ENCODE results near the gene ANXA2R. TPM values are rescaled to one million over a fixed set of nuclear protein-coding genes. Genes with fewer than 3 reads are reported as not detected.

ANXA2R gene
- total RNA-seq, 2 experiments from 2014 or later, result 3.2 to 4.6 TPM

- H3K4me3 Mint-ChIP-seq, result no peak overlapping the region
- POLR2A ChIA-PET, result no interaction called here
- peaks cover 2% of the 10 kb centered on the region for H3K36me3 Mint-ChIP-seq (ENCODE audit: low read depth)
- H3K27me3 Mint-ChIP-seq, result peaks cover 2% of the 10 kb centered on the region
- no peak for ATAC-seq
- intact Hi-C loops (cut with DNase I, micrococcal nuclease), result loop anchor here (5.0 kb wide), 3 partner anchors 102 to 307 kb away; partner anchors contain the start of genes HMGCS1 (in 1 of the 2) and ZNF131 (in 1 of the 2)
- H3K27ac Mint-ChIP-seq, result no peak overlapping the region
- DNase-seq, result no peak
- H3K9me3 Mint-ChIP-seq (ENCODE audit: low read depth), result no peaks in the 10 kb centered on the region
- CTCF ChIA-PET, result interaction anchor here (5.3 kb wide), 1 partner anchor 9 kb away, joined by 72 read pairs; no protein-coding TSS in a partner anchor
- peaks cover 17% of the 10 kb centered on the region for H3K4me1 Mint-ChIP-seq
These were observed 35.1 kb downstream of the ANXA2R start for GRCh38 chr5:43005031-43005430.

- CTCF ChIA-PET, result interaction anchor here (1.0 to 2.5 kb wide), 2 partner anchors 8 to 40 kb away, joined by 4 to 9 read pairs; no protein-coding TSS in a partner anchor
- POLR2A ChIA-PET, result no interaction called here
- intact Hi-C loops (cut with DNase I, micrococcal nuclease), result no loop called here
- H3K4me3 Mint-ChIP-seq, result no peak overlapping the region
- peaks cover 2% of the 10 kb centered on the region for H3K36me3 Mint-ChIP-seq (ENCODE audit: low read depth)
- ATAC-seq (no peak), DNase-seq (no peak)
- no peaks in the 10 kb centered on the region for H3K9me3 Mint-ChIP-seq (ENCODE audit: low read depth)
- H3K27ac Mint-ChIP-seq, result no peak overlapping the region
- H3K4me1 Mint-ChIP-seq, result peaks cover 10% of the 10 kb centered on the region
- H3K27me3 Mint-ChIP-seq, result peaks cover 2% of the 10 kb centered on the region
These were observed 38.4 kb downstream of the ANXA2R start for GRCh38 chr5:43001748-43002147.

GRCh38 chr5:43000914-43001313, 39.2 kb downstream of the ANXA2R start:
- Mint-ChIP-seq H3K27me3 (peaks cover 2% of the 10 kb centered on the region), H3K4me3 (no peak overlapping the region), H3K9me3 (ENCODE audit: low read depth) (no peaks in the 10 kb centered on the region), H3K4me1 (peaks cover 16% of the 10 kb centered on the region), H3K36me3 (ENCODE audit: low read depth) (no peaks in the 10 kb centered on the region), H3K27ac (no peak overlapping the region)
- no peak for DNase-seq
- ChIA-PET POLR2A (no interaction called here), CTCF (interaction anchor here (1.0 kb wide), 1 partner anchor 41 kb away, joined by 4 read pairs; no protein-coding TSS in a partner anchor)
- intact Hi-C loops (cut with DNase I, micrococcal nuclease), result no loop called here
- no peak for ATAC-seq

DNA sequence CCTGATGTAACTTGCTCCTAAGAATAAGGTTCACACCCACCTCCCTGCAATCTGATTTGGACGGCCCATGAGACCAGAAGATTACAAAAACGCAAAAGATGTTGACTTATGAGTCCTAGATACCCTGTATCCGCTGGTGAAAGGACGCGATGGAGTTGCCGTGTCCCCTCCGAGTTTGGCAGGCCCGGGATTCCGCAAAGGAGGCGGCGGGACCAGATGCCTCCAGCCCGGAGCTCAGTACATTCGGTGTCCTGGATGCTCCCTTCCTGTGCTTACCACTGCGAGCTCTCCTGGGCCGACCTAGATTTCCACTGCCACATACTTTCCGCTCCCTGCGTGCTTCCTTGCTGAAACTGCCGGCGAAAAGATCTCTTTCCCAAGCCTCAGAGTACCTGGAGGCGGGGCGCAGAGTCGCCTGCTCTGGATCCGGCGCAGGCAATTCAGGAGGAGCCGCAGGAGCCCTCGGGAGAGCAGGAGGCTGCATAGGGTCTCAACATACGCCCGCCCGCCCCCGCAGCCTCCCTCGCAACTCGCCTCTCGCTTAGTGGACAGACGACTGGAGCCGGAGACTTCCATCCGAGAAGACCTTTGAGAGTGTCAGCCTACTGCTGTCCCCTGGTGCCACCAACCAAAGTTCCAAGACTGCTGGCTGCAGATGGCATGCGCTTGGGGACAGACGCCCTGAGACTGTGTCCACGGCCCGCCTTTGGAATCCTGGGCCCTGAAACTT, 39.8 kb downstream of the ANXA2R start:
- H3K4me3 Mint-ChIP-seq, result peak overlapping the region; percentile 22

GRCh38 chr5:42995360-42995751, 44.8 kb downstream of the ANXA2R start:
- DNase-seq (no peak), ATAC-seq (no peak)
- H3K9me3 Mint-ChIP-seq (ENCODE audit: low read depth), result no peaks in the 10 kb centered on the region
- H3K36me3 Mint-ChIP-seq (ENCODE audit: low read depth), result peaks cover 6% of the 10 kb centered on the region
- ChIA-PET POLR2A (no interaction called here), CTCF (interaction anchor here (0.7 to 7.7 kb wide), 10 partner anchors 8 to 85 kb away, joined by 3 to 132 read pairs (median 15); partner anchors contain the start of gene ANXA2R)
- H3K4me3 Mint-ChIP-seq, result peak overlapping the region; percentile 98
- H3K27me3 Mint-ChIP-seq, result no peaks in the 10 kb centered on the region
- H3K27ac Mint-ChIP-seq, result peak overlapping the region; percentile 100
- intact Hi-C loops (cut with DNase I, micrococcal nuclease), result loop anchor here (1.0 to 2.0 kb wide), 5 partner anchors 13 to 487 kb away; partner anchors contain the start of genes ANXA2R (in 1 of the 2) and TMEM267 (in 1 of the 2)
- H3K4me1 Mint-ChIP-seq, result peaks cover 26% of the 10 kb centered on the region

More for the DNA sequence above, 39.8 kb downstream of the ANXA2R start:
- no peak for DNase-seq
- peaks cover 16% of the 10 kb centered on the region for H3K4me1 Mint-ChIP-seq
- intact Hi-C loops (cut with DNase I, micrococcal nuclease), result no loop called here
- H3K9me3 Mint-ChIP-seq (ENCODE audit: low read depth), result no peaks in the 10 kb centered on the region
- ChIA-PET CTCF (interaction anchor here (1.0 to 1.9 kb wide), 2 partner anchors 8 to 41 kb away, joined by 4 to 13 read pairs; no protein-coding TSS in a partner anchor), POLR2A (no interaction called here)
- peaks cover 2% of the 10 kb centered on the region for H3K27me3 Mint-ChIP-seq
- H3K27ac Mint-ChIP-seq, result no peak overlapping the region
- ATAC-seq, result no peak
- H3K36me3 Mint-ChIP-seq (ENCODE audit: low read depth), result no peaks in the 10 kb centered on the region

DNA sequence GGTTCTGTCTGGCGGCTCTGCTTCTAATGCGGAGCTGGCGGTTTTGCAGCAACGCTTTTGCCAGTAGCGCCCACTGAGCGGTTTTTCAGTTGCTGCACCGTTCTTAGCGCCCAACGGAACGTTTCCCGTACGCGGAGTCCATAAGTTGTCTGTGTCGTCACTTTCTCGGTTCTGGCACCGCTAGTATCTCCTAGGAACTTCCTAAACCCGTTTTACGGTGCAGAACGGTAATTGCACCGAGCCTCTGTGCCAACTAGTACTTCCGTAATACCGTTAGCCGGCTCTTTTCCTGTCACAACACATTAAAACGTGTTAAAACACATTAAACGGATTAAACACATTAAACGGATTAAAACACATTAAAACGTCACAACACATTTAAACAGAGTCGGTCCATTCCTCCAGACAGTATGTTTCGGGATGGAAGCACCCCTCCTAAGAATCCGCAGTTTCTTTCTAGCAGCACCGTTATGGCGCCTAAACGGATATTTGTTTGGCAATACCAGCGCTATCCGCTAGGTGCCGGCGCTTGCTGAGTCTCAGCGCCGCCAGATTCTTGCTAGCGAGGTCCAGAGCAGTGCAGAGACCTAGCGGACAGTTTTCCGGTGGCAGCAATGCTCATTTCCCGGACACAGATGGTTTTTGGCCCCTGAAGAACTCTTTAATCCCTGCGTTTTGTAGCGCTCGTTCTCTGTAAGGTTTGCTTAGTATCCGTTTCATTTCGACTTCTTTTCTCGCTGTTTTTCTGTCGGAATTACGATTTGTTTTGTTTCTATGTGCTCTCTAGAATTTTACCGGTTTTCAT, 45.4 kb downstream of the ANXA2R start:
- Mint-ChIP-seq H3K4me3 (peak overlapping the region; percentile 98), H3K27me3 (no peaks in the 10 kb centered on the region), H3K9me3 (ENCODE audit: low read depth) (no peaks in the 10 kb centered on the region), H3K4me1 (peaks cover 26% of the 10 kb centered on the region), H3K36me3 (ENCODE audit: low read depth) (peaks cover 6% of the 10 kb centered on the region), H3K27ac (peak overlapping the region; percentile 100)
- CTCF ChIA-PET, result interaction anchor here (0.7 to 7.7 kb wide), 25 partner anchors 8 to 608 kb away, joined by 3 to 132 read pairs (median 6); partner anchors contain the start of genes ANXA2R and TMEM267
- POLR2A ChIA-PET, result interaction anchor here (1.1 to 3.2 kb wide), 8 partner anchors 13 to 490 kb away, joined by 3 to 52 read pairs (median 6); partner anchors contain the start of gene TMEM267
- intact Hi-C loops (cut with DNase I, micrococcal nuclease), result loop anchor here (1.0 to 5.0 kb wide), 9 partner anchors 14 to 1813 kb away; partner anchors contain the start of genes TMEM267 (in 2 of the 2), ANXA2R (in 1 of the 2), MRPS30 (in 1 of the 2) and NIM1K (in 1 of the 2)
- DNase-seq (peak; percentile 93), ATAC-seq (peak; percentile 67)

- intact Hi-C loops (cut with DNase I, micrococcal nuclease), result loop anchor here (1.0 to 5.0 kb wide), 5 partner anchors 71 to 1813 kb away; partner anchors contain the start of genes TMEM267 (in 2 of the 2), MRPS30 (in 1 of the 2) and NIM1K (in 1 of the 2)
- Mint-ChIP-seq H3K4me1 (peaks cover 28% of the 10 kb centered on the region), H3K9me3 (ENCODE audit: low read depth) (no peaks in the 10 kb centered on the region), H3K27ac (peak overlapping the region; percentile 100), H3K36me3 (ENCODE audit: low read depth) (peaks cover 9% of the 10 kb centered on the region), H3K4me3 (peak overlapping the region; percentile 98), H3K27me3 (no peaks in the 10 kb centered on the region)
- POLR2A ChIA-PET, result interaction anchor here (1.1 to 3.2 kb wide), 8 partner anchors 14 to 490 kb away, joined by 3 to 52 read pairs (median 6); partner anchors contain the start of gene TMEM267
- no peak for ATAC-seq
- CTCF ChIA-PET, result interaction anchor here (0.7 to 7.7 kb wide), 24 partner anchors 9 to 608 kb away, joined by 3 to 132 read pairs (median 6); partner anchors contain the start of genes ANXA2R, TMEM267 and ZNF131
- DNase-seq, result no peak
These were observed 45.9 kb downstream of the ANXA2R start for GRCh38 chr5:42994246-42994554.

GRCh38 chr5:42993516-42994245, 46.4 kb downstream of the ANXA2R start:
- peaks cover 34% of the 10 kb centered on the region for H3K4me1 Mint-ChIP-seq
- peak; percentile 74 for DNase-seq
- H3K27me3 Mint-ChIP-seq, result no peaks in the 10 kb centered on the region
- H3K27ac Mint-ChIP-seq, result peak overlapping the region; percentile 100
- peak; percentile 27 for ATAC-seq
- peaks cover 15% of the 10 kb centered on the region for H3K36me3 Mint-ChIP-seq (ENCODE audit: low read depth)
- CTCF ChIA-PET, result interaction anchor here (0.6 to 7.7 kb wide), 25 partner anchors 9 to 609 kb away, joined by 3 to 132 read pairs (median 6); partner anchors contain the start of genes ANXA2R, HMGCS1, TMEM267 and ZNF131
- peaks cover 2% of the 10 kb centered on the region for H3K9me3 Mint-ChIP-seq (ENCODE audit: low read depth)
- POLR2A ChIA-PET, result interaction anchor here (1.1 to 3.2 kb wide), 8 partner anchors 15 to 491 kb away, joined by 3 to 52 read pairs (median 6); partner anchors contain the start of gene TMEM267
- H3K4me3 Mint-ChIP-seq, result peak overlapping the region; percentile 98
- intact Hi-C loops (cut with DNase I, micrococcal nuclease), result loop anchor here (1.0 to 5.0 kb wide), 12 partner anchors 42 to 1814 kb away; partner anchors contain the start of genes TMEM267 (in 2 of the 2), ANXA2R (in 1 of the 2), HMGCS1 (in 1 of the 2) and MRPS30 (in 1 of the 2)

DNA sequence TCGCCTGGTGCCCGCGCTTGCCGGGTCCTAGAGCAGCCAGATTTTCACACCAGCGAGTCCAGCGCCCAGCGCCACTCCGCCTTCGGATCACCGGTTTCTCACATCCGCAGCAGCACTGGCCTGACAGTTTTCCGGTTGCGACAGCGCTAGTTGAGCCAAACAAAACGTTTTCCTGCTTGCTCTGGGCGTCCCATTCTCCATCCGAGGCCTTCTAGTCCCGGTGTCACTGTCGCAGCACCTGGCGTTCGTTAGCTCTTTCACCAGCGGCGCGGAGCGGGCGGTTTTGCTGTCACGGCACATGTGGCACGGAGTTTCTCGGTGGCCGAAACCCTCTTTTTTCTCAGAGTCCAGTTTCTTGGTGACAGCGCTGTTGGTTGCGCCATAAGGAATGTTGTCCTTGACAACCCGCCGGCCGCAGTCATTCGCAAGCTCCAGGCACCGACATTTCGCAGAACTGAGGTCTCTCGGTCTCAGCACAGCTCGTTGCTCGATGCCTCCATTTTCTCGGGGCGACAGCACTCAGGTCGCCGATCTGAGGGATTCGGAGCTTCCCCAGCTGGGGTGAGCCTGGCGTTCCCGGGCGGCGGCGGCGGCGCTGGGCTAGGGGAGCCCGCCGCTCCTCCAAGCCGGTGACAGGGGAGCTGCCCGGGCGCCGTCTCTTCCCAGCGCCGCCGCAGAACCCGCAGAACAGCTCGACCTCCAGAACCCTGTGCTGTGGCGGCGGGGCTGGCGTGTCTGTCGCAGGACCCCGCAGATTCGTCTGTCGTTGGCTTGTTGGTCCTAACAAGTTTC, 47.8 kb downstream of the ANXA2R start:
- peak overlapping the region; percentile 100 for H3K27ac Mint-ChIP-seq
- POLR2A ChIA-PET, result interaction anchor here (0.9 to 3.2 kb wide), 7 partner anchors 16 to 128 kb away, joined by 3 to 52 read pairs (median 6); partner anchors contain the start of gene ZNF131
- CTCF ChIA-PET, result interaction anchor here (0.7 to 7.7 kb wide), 15 partner anchors 14 to 1088 kb away, joined by 3 to 132 read pairs (median 5); partner anchors contain the start of genes ANXA2R, HMGCS1 and RIMOC1
- intact Hi-C loops (cut with DNase I, micrococcal nuclease), result loop anchor here (1.0 to 5.0 kb wide), 6 partner anchors 83 to 1815 kb away; partner anchors contain the start of genes MRPS30 (in 1 of the 2), NIM1K (in 1 of the 2) and TMEM267 (in 1 of the 2)
- H3K36me3 Mint-ChIP-seq (ENCODE audit: low read depth), result peaks cover 17% of the 10 kb centered on the region
- DNase-seq, result peak; percentile 85
- no peaks in the 10 kb centered on the region for H3K27me3 Mint-ChIP-seq
- peaks cover 40% of the 10 kb centered on the region for H3K4me1 Mint-ChIP-seq
- peak; percentile 37 for ATAC-seq
- H3K4me3 Mint-ChIP-seq, result peak overlapping the region; percentile 98
- H3K9me3 Mint-ChIP-seq (ENCODE audit: low read depth), result peaks cover 2% of the 10 kb centered on the region
